Left forelimb (tissue), 1 donor: ENCODE data around the gene CALD1.

Source experiments
- DNase-seq: peaks from one replicate; pipeline ENCODE4 v3.0.0-alpha.2; 2018; ENCODE audit warnings: low spot score

Gene CALD1

GRCh38 chr7:134778941-134779740 is at the start of gene CALD1:
TSS of gene CALD1 (plus strand) at chr7:134779634. CDS start at chr7:134867734, 88,100 bp downstream.
- peak; percentile 87 for DNase-seq

GRCh38 chr7:134729895-134730294 is 49.5 kb upstream of the CALD1 start:
- no peak for DNase-seq

DNA sequence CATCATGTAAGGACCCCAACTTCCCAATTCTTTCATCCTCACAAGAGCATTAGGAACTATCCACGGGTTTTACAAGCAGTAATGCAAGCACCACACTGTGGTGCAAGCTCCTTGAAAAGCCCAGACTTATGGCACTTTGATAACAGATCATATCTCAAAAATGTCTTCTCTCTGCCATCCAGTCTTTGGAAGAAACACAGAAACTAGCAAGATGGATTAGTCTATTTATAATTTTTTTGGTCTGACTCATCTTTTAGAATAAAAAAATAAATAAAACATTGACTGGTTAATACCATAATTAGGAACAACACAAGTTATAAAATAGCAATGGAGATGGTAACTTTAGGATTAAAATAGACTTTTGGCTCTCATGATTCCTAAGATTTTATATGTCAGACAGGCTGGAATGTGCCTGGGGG is 49.0 kb upstream of the CALD1 start:
- no peak for DNase-seq

GRCh38 chr7:134731616-134732015 is 47.8 kb upstream of the CALD1 start:
- no peak for DNase-seq

GRCh38 chr7:134732728-134733127 is 46.7 kb upstream of the CALD1 start:
- DNase-seq, result no peak

DNA sequence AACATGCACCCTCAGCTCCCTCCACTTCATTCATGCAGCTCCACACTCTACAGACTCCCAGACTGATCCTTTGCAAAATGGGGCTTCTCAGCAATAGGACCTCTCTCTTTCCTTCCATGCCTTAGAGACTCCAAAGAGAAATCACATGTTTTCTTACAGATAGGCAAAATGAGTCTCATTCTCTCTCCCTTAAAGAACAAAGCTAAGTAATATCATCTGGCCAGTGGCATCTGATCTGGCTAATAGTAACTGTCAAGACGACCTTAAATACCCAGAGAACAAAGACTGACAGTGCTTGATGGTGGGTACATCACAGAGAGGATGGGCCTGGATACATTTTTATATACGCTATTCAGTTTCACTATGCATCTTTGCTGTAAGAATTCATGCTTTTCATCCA is 43.1 kb upstream of the CALD1 start:
- DNase-seq, result no peak

GRCh38 chr7:134737566-134738345 is 41.7 kb upstream of the CALD1 start:
- no peak for DNase-seq

- no peak for DNase-seq
These were observed 40.1 kb upstream of the CALD1 start for GRCh38 chr7:134739362-134739761.

DNA sequence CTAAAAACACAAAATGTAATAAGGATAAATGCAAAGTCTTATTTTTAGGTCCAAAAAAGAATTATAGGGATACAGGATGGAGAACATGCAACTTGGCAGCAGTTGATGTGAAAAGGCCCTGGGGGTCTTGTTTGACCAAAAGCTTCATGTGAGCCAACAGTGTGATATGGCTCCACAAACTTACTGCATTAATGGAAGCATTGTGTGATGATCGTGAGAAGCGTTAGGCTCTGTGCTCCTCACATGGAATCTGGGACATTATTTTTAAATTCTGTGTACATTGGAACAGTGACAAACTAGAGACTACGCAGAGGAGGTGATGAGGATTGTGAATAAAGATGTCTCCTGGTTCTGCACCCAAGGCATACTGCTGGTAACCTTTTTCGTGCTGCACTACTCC is 39.1 kb upstream of the CALD1 start:
- no peak for DNase-seq

DNA sequence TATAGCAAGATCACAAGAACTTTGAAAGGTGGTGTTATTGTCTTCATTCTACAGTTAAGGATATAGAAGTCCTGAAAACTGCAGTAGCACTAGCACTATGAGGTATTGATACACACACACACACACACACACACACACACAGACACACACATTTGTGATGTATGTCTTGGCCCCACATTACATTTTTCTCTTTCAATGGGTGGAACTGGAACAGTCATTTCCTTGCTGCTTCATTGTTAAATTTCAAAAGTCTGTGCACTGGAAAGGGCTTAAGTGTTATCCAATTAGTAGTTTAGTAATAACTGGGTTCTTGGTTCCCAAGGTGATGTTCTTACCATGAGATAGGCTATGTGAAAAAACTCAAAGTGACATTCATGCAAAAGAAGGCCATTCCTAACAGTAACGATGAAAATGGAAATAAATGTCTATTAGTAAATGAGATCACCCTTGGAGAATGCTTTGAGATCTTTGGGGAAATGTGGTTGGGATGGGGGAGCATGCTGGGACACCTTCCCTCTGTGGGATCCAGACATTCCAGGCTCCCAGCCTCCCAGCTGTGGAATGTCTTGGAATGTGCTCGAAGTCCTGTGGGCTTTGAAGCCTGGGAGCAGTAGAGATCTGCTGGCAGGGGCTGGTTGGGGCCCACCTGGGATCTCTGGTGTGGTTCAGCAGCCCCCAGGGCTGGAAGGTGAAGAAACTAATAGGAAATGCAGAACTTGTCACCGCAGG is 37.4 kb upstream of the CALD1 start:
- DNase-seq, result no peak

- no peak for DNase-seq
These were observed 36.6 kb upstream of the CALD1 start for GRCh38 chr7:134742688-134743350.

GRCh38 chr7:134744569-134744968 is 34.9 kb upstream of the CALD1 start:
- no peak for DNase-seq

- no peak for DNase-seq
These were observed 32.1 kb upstream of the CALD1 start for GRCh38 chr7:134747326-134747725.

- DNase-seq, result no peak
These were observed 29.1 kb upstream of the CALD1 start for GRCh38 chr7:134750083-134751062.

DNA sequence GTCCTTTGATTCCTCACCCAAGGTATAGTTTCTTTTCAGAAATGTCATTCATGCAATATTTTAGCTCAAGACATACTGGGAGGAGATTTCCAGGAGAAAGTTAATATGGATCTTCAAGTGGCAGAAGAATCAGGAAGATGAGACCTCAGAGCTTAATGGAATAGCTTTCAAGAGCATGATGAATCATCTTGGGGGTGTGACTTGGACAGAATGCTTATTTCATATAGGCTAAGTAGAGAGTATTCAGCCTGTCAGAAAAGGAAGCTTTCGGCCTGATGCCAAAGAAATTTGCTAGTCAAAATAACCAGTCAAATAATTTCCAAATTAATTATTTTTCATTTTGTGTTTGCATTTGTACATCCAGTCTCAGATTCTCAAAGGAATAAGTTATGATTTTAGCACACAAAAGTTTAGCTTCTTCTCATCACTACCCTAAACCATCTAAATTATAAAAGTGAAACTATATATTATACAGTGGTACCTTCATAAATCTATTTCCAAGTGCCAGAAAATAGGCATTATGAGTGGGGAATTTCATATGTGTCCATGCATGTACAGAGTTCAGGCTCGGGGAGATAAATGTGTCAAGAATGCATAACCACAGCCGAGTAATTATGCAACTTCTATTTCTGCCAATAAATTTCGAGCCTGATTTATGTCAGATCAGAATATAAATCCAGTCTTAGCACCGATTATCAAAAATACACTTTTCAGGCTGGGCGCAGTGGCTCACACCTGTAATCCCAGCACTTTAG is 27.3 kb upstream of the CALD1 start:
- DNase-seq, result no peak

DNA sequence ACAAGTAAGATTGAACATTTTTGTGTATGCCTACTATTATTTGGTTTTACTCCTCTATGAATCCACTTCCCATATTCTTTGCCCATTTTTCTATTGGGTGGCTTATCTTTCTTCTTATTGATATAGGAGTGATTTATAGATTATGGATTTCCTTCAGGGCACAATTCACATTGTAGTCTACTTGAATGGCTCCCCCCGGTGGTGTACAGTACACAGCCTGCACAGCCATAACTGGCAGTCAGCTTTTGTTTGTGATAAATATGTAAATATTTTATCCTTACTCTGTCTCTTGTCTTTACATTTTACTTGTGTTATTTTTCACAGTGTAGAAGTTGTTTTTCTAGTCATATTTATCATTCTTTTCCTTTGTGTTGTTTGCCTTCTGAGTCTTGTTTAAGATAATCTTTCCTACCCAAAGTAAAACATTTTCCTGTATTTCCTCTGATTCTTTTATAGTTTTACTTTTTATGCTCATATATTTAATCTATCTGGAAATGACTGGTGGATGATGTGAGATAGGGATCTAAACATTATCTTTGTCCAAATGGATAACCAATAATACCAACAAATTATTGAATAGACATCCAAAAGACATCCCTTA is 23.9 kb upstream of the CALD1 start:
- no peak for DNase-seq

- no peak for DNase-seq
These were observed 21.5 kb upstream of the CALD1 start for GRCh38 chr7:134757938-134758337.

- no peak for DNase-seq
These were observed 20.5 kb upstream of the CALD1 start for GRCh38 chr7:134758981-134759380.

DNA sequence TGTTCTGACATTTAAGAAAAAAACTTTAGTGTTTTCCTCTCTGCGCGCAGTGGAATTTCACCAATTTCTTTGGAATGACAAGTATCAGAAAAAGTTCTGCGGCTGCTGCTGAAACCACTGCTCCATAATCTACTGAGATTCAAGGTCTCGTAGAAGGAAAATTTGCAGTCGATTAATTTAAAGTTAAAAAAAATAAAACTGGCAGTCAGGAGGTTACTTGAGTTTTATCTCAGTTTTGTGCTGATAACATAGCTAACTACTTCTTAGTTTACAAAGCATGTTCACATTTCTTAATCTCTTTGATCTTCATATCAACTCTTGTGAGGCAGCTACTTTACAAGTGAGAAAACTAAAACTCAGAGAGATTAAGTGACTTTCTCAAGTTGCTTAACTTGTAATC is 18.2 kb upstream of the CALD1 start:
- no peak for DNase-seq

GRCh38 chr7:134763960-134764359 is 15.5 kb upstream of the CALD1 start:
- no peak for DNase-seq
